Activated CD4-positive, alpha-beta T cell treated with anti-CD3 and anti-CD28 coated beads, Interleukin-2, amount 50 U/mL, for 24 hours (primary cell): ENCODE results near the gene ZFHX3.

Experiments
- DNase-seq, 2 donors: peaks; one replicate each; pipeline ENCODE4 v3.0.0-alpha.2; 2020; ENCODE audit warnings: low read depth in 1 of 2, low spot score in 1 of 2

ZFHX3 gene

DNA sequence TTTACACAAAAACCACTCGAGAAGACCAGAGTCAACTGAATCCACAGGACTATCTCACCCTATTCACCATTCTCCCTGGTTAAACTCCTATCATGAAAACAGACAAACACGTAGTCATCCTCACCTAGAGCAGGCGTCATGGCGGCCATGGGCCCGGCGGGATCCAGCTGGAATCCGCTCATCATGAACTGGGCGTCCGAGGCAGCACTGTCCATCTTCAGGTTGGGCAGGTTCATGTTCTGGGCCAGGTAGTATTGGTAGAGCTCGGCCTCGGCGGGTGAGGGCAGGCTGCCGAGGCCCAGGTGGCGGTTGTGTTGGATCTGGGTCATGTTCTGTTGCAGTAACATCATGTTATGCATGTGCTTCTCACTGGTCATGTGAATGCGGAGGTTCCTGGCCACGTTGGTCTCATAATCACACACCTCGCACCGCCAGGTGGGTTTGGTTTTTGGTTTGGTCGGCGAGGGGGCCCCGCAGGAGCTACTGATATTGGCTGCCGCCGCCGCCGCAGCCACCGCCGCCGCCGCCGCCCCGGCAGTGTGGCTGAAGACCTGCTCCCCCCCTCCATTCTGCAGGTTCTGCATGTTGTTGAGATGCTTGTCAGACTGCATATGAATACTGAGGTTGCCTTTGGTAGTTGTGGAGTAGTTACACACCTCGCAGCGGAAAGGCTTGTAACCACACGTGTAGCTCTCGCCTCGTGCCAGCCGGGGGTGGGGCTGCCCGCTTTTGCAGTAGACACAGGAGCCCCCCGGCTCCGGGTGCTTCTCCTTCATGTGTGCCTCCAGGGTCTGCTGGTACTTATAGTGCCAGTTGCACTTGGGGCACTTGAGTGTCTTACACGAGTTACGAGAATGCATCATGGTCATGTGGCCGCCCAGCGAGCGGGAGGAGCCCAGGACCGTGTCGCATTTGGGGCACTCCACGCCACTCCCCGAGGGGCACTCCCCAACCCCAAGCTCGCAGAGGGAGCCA, 90.3 kb downstream of the ZFHX3 start:
- no peak for DNase-seq

DNA sequence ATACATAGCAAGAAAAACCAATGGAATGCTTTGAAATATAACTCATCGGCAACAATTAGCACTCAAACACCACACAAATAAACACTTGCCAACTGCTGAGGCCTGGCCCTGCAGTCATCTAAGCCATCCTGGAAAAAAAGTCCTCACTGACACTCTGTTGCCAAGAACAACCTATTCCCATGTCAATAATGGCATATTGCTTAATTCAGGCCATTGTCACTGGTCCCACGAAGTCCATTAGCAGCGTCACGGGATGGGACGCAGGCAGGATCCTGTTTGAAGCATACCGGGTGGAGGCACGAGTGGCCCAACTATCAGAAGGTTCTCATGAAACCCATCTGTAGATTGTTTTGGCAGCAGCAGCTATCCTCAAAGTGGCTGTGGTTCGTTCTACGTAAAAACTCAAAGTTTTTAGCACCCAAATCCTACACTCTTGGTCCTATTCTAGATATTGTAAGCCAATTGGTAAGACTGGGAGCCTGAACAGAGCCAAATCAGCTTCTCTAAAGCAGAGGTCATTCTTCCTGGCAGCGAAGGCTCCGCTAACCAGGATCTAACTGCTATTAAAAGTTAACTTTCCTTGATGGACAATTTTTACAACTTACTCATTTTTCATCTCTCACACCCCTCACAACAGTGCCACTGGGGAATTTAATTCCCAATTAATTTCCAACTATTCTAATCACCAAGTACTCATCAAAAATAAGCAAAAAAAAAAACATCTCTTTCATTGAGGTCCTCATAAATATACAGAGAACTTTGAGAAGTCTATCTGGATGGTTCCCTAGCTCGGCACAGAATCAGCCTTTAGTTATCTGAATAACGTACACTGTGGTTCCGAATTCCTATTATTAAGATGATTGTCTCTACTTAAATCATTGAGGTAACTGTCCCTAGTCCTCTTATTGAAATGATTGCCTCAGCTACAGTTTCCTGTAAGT, 91.5 kb downstream of the ZFHX3 start:
- no peak for DNase-seq

DNA sequence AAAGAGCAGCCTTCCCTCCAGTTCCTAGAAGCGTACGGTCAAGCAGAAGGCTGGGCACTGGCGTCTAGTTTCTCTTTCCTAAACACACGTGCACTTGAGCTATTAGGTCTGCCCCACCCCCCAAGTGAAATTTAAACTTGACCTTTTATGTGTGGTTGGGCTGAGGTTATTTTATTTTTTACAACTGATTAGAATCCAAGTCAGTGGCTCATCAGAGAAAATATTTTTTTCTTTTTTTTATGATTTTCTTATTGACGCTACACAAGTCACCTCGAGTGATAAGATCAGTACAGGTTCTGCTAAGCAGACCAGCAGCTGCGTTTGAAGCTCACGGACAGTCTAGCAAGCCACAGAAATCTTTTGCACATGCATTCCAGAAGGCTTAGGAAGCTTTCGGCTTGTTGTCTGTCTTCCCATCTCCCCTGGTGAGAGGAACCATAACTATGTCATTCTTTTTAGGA, 95.1 kb downstream of the ZFHX3 start:
- no peak for DNase-seq

DNA sequence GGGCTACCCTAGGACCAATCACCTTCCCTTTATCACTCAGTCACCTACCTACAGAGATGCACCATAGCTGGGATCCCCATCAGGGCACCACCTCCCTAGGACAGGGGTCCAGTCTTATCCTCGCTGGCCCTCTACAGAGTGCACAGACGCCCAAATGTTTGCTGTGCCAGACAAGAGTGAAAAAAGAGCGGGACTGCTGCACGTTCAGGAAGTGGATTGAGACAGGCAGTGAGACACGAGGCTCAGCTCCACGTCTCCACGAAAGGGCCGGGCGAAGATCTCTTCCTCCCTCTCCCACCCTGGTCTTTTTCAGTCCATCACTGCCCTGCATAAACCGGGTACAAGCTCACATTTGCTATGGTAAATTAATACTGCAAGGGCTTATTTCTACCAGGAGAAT, 95.5 kb downstream of the ZFHX3 start:
- no peak for DNase-seq

DNA sequence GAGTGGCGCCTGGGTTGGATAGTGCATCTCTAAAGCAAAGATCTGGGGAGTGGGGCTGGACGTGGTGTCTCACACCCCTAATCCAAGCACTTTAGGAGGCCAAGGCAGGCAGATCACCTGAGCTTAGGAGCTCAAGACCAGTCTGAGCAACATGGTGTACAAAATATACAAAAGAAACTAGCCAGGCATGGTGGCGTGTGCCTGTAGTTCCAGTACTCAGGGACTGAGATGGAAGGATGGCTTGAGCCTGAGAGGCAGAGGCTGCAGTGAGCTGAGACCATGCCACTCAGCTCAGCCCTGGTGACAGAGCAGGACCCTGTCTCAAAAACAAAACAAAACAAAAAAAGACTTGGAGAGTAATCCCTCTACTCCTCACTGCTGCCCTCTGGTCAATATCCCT, 96.0 kb downstream of the ZFHX3 start:
- DNase-seq, result no peak

DNA sequence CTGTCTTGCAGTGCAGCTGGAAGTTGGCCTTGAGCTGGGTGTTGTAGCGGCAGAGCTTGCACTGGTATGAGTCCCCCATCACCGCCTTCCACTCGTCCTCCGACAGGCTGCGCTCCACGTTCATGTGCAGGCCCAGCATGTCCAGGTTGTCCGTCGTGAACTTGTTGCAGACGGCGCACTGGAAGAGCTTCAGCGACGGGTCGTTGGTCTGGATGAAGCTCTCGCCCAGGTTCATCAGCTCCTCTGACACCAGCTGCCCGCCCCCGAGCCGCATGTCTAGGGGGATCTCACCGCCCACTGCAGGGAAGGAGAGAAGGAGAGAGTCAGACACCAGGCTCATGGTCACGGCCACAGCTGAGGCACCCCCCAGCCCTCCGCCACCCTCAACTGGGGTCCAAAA, 97.3 kb downstream of the ZFHX3 start:
- no peak for DNase-seq

DNA sequence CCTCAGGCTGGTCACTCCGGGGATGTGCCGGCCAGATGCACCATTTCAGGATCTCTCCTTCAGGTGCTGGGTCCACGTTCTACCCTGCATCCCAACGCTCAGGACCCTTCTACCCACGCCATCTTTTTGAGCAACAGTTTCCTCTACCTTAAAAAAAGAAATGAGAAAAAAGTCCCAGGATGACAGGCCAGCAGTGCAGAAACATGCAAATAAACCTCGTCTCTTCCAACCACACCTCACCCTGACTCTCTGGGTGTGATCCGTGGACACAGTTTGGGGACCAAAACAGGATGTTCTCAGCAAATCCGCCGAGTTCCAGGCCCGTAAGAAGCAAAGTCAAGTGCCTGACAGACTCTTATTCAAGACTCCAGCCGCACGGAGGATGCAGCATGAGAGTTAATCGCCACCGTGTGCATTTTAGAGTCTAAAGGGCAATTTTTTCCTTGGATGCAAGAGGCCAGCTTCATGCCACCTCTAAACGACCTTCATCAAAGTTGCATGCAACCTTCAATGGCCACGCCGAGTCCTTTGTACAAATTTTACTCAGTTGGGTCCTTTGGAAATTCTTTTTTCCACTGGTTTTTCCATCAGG, 99.6 kb downstream of the ZFHX3 start:
- DNase-seq, result no peak

DNA sequence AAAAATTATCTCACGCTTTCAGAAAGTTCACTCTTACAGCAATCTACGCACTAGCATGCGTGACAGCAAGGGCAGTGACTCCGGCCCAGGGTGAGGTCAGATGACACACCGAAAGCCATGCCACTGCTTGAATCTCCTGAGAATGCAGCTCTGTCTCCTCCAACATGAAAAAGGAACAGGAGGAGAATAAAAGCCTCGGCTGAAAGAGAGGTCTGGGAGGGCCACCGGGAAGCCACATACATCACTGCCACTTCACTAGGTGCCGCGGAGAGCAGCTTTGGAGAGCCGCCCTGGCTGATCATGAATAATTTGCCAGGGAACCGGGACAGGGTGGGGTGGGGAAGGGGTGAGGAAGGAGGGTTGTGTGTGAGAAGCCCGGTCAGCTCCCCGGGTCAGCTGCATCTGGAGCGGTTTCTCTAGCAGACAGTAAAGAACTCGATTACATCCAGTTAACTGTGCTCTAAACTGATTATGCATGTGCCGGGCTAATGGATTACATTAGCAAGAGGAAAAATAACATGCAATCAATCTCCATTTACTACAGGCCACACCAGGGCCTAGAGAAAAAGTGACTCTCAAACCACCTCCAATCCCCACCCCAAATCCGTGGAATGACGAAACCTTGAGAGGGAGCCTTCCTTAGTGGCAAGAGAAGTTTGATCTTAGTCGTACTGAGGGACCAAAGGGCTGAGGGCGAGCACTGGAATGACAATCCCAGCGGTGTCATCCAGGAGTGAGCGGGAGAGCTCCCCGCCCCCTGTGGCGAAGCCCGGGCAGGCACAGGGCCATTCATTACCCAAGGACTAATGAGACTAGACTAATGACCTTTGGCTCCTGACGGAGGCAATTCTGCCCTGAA, 100.3 kb downstream of the ZFHX3 start:
- no peak for DNase-seq

DNA sequence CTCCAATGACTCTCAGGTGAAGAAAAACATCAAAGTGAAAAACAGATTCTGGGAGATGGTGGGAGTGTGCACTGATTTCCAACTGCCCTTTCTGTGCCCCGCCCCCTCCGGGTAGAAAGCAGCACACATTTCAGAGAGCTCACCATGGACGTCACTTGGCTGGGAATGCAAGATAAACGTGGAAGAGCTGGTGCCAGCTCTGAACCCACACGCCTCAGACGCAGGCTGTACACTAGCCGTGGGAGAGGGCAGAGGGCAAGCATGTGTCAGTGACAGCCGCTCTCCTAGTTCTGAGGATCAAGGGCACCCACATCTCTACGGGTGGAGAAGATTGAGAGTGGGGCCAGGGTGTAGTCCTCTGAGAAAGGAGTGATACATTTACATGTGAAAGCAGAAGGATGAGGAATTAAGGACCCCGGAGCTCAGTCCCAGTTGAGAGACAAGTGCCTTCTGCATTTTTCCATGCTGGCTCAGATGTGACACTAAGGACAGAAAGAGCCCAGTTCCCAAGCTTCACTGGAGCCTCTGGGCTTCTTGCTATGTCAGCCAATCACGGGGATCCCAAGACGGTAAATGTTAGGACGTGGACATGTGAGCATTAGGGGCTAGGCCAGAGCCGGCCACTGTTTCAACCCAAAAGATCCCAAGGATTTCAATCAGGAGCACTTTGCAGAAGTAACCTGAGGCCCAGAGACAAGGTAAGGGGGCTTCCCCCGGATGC, 101.3 kb downstream of the ZFHX3 start:
- DNase-seq, result no peak

DNA sequence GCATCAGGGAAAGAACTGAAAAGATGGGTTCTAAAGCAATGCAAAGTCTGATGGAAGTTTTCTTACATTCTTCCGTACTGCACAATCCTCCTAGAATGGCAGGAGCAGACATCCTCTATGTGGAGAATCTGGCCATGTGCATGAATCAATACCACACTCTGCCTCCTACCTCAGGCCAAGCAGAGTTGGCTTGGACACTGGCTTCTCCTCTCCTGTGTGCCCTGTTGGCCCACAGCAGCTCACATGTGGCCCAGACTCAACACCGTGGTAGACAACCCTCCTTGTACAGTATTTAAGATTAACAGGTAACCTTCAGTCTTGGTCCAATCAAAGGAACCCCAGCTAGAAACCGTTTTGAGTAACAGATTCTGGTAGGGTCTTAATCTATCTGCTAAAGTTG, 101.9 kb downstream of the ZFHX3 start:
- DNase-seq, result no peak

DNA sequence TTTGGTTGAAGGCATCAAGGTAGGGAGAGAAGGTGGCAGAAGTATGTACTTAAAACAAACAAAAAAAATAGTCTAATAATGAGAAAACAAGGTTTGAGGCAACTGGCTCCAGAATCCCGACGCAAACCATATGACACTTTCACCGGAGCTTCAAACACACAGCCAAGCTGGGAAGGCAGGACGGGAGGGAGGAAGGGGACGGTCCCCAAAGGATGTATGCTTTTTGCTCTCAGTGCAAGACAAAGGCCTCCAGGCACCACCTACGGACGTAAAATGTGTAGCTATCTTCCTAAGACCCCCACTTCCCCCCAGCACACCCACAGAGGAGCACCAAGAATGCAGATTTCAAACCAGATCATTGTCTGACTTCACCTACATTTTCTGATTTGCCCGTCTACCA, 102.3 kb downstream of the ZFHX3 start:
- no peak for DNase-seq

DNA sequence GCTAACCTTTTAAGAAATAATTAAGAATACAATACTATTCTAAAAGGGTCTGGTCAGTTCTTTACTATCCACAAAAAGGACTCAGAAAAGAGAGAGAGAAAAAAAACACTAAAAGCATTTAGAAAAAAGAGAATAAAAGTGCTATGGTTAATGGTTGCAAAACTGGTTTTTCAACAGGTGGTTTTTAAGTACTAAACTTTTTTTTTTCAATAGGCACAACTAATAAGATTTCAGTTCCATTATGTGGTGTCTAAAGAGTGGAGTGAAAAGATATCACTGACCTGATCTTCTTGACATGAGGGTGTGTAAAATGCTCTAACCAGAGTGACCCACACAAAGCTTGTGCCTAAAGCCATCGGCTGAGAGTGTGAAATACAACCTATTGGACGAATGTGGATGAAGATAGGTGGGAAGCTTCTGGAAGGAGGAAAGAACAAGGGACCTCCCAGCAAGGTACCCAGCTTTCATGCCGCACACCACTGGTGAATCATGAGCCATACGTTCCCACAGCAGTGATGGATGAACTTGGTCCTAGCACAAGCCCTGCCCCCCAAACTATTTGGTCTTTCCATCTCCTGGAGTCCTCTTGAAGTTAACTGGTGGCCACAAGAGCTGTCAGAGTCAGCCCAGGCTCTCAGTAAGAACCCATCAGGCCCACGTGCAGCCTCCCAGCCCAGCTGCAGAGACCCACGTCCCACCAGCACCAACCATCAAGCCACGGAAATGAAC, 103.0 kb downstream of the ZFHX3 start:
- no peak for DNase-seq

DNA sequence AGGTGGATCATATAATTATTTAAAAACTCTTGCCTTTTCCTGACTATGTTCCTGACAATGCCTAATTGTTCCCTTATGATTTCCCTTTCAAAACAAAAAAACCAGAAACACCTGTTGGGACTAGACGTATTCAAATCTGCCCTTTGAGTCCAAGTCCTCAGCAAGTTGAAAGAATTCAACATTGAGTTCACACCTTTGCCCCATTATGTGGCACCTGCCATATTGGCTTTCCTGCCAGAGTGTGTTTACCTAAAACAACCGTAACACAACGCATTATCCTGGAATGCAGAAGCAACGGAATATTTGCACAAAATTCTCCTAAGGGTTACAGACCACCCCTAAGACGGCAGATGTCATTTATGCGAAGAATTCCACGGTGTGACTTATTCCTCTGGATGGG, 105.9 kb downstream of the ZFHX3 start:
- DNase-seq, result no peak

DNA sequence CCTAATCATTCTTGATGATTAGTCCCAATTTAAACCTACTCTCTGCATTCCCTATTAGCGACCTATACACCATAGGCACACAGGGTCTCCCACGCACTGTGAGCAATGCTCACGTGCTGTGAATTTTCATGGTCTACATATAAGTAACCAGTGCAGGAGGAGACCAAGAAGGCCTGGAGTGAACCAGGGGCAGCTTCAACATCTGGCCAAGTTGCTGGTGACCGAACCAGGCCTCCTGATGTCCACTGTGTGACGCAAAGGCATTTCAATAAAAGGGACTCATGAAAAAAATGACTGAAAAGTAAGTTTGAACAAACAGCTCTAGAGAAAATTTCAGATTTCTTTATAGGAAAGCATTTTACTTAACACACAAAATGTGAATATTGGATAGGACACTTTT, 107.0 kb downstream of the ZFHX3 start:
- no peak for DNase-seq

DNA sequence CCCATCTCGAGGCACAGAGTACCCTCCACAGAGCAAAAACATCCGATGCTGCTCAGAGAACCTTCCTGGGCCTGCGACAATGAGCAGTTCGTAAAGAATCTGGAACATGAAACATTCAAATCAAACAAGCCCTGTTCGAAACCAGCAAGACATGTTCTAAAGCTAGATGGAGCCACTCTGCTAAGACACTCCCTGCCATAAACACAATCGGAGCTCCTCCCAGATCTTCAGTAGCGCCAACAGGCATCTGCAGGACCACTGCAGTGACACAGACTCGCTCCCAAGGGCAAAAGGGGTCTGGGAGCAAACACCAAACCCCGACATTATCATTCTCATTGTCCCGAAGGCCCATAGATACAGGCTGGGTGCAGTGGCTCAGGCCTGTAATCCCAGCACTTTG, 108.7 kb downstream of the ZFHX3 start:
- no peak for DNase-seq

DNA sequence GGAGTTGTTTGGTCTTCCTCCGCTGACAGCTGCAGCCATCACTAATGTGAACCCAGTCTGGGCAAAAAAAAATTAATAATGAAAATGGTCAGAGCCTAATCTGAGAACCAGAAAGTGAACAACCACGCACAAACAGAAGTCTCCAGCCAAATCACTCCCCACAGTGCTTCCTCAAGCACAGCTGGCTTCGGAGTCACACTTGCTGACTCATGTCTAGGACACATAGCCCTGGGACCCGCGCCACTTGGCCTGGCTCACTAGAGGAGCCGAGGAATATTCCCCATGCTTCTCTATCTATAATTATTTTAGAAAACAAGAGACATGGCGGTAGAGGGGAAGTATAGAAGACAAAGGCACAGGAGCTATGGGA, 109.1 kb downstream of the ZFHX3 start:
- no peak for DNase-seq

DNA sequence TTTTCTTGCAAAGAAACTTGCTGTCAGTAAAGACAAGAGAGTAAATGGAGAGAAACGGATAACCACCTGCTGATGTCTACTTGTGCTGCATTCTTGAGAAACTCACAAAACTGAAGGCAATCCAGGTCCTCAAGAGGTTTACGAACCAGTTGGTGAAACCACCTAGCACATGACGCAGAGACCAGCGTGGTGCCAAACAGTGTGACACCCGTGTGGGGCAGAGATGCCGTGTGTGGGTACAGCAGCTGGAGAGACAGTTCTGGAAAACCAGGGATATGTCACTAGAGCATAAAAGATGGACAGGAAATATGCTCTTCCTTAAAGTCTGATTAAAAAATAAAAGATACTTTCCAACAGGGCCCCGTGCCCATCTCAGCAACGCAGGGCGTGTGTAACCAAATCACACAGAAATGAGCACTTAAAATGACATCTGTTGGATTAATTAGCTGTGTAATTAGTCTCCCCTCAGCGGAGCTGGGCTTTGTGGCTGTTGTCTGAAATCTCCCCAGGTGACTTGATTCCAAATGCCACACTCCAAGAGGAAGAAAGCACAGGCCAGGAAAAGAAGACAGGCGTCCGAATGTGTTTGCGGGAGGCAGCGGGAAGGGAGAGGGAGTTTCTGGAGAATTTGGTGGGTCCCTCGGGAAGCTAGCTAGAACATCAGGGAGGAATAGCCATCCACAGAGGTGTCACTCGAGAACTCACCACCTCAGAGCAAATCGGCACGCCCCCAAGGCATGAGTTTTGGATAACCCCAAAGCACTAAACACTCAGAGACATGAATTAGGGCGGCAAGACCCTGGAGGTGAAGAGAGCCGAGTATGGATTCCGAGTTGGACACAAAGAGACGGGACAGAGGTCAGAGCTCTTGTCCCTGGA, 109.8 kb downstream of the ZFHX3 start:
- no peak for DNase-seq

DNA sequence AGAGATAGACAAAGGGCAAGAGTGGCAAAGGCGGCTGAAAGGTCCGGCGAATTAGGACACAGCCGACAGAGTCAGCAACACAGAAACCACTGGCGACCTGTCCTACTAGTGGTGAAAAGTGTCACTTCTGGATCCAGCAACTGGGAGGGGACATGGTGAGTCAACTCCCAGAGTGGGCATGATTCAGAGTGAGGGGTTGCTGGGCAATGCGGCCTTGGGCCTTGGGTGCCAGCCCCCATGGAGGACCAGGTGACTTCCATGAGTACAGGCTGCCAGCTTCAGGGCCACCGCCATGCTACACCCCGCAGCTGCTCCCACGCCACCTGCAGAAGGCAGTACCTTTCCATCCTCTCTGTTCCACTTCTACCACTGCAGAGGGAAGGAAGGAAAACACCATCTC, 110.6 kb downstream of the ZFHX3 start:
- no peak for DNase-seq
